HG03159 (cell line): ENCODE data around the gene RPS23.

Experiments used
- ATAC-seq: cut with Tn5 transposase; IDR thresholded peaks from one replicate; pipeline ENCODE4 v1.9.1; 2021; ENCODE audit warnings: mild to moderate bottlenecking, moderate library complexity; ENCODE audit not compliant: unreplicated experiment

Gene RPS23

GRCh38 chr5:82246960-82247574, 31.1 kb downstream of the RPS23 start:
- ATAC-seq: no peak

GRCh38 chr5:82244854-82245635, 33.1 kb downstream of the RPS23 start:
- no peak for ATAC-seq

- ATAC-seq: no peak
These were observed 34.0 kb downstream of the RPS23 start for GRCh38 chr5:82244151-82244550.

- ATAC-seq: no peak
These were observed 43.3 kb downstream of the RPS23 start for GRCh38 chr5:82234885-82235284.

- ATAC-seq: no peak
These were observed 52.5 kb downstream of the RPS23 start for GRCh38 chr5:82225525-82226172.
